ENCODE results near the gene MRPL18.

DNA sequence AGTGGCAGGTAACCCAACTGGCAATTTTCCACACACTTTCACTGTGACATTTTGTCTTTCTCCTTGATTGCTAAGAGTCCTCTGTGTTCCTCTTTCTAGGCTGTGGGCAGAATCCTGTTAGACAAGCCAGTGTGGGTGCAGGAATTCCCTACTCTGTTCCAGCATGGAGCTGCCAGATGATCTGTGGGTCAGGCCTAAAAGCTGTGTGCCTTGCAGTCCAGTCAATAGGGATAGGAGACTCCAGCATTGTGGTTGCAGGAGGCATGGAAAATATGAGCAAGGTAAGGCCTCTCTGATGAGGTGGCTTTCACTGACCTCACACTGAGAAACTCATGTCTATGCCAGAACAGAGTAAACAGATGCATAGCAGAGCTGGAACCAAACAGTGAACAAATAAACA lies 23.4 kb upstream of the MRPL18 start:
- TF ChIP-seq CTCF (IDR thresholded peaks at IDR 0.05) (no peak), POLR2A (IDR thresholded peaks at IDR 0.05) (no peak)

Measured in body of pancreas (tissue), 4 donors.